Mesenteric fat pad (tissue), 1 donor: ENCODE results near the gene PDE8B. TPM values are rescaled to one million over a fixed set of nuclear protein-coding genes. Genes with fewer than 3 reads are reported as not detected.
"Not testable (repeated sequence)": the region's sequence is repeated elsewhere in the genome, so short reads cannot be mapped to it uniquely, and the experiment has no call there.

Experiments used
- DNase-seq: peaks from one replicate; pipeline ENCODE4 v3.0.0-alpha.2; 2020; ENCODE audit warnings: low spot score
- total RNA-seq: library from RNA; stranded (reverse); fragmentation: NEBNext Ultra II Directional; extraction: Animal tissue kit (Norgen Biotek cat#: 25700); gene quantifications from one replicate; pipeline ENCODE4 v1.2.1, GENCODE V29; 2021
- donor health status: DM: yes; HTN: yes; CAD: no.

The PDE8B gene
- total RNA-seq, 1 donor from 2014 or later: 37.5 TPM

DNA sequence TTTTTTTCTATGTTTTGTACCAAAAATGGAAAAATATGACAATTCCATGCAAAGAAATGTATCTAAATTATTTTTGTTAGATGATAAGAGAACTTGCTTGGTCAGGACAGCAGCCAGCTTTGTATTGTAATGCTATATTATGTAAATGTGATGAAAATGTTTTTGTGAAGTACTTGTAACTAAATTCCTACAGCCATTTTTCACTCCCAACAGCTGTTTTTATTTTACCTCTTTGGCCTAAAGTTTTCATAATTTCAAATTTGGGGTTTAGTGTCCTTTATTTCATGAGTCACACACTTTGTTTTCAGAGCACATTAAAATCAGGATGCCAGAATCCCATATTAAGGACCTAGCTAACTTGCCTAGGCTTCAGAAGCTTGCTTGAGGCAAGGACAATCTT, 217.5 kb downstream of the PDE8B start:
- no peak for DNase-seq

- DNase-seq: no peak
These were observed 218.0 kb downstream of the PDE8B start for GRCh38 chr5:77428526-77428925.

DNA sequence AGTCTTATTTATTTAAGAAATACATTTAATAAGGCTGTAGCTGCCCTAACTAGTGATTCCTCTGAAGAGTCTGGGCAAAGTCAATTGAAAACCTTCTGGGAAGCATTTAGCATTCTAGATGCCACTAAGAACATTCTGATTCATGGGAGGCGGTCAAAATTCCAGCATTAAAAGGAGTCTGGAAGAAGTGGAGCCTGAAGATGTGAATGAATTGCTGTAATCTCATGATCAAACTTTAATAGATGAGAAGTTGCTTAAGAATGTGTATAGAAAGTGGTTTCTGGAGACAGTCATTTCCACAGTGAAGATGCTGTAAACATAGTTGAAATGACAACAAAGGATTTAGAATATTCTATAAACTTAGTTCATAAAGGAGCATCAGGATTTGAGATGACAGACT, 220.2 kb downstream of the PDE8B start:
- DNase-seq: no peak

GRCh38 chr5:77431286-77431685, 220.8 kb downstream of the PDE8B start:
- no peak for DNase-seq

GRCh38 chr5:77431719-77432118, 221.2 kb downstream of the PDE8B start:
- no peak for DNase-seq

DNA sequence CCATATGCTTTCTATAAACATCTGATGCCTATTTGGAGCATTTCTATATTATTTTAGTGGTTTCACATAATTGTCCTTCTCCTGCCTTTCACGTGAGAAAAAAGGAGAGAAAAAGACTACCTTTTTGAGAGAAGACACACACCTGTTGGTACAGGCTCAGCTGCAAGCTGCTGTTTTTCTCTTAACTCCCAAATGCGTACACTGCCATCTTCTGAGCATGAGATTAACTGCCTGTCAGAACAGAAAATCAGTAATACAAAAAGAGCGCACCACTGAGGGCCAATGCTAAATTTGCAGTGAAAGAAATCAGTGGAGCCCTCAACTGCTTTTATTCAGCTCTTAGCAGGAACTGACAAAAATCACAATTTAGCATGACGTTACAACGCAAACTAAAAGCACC, 226.7 kb downstream of the PDE8B start:
- no peak for DNase-seq

DNA sequence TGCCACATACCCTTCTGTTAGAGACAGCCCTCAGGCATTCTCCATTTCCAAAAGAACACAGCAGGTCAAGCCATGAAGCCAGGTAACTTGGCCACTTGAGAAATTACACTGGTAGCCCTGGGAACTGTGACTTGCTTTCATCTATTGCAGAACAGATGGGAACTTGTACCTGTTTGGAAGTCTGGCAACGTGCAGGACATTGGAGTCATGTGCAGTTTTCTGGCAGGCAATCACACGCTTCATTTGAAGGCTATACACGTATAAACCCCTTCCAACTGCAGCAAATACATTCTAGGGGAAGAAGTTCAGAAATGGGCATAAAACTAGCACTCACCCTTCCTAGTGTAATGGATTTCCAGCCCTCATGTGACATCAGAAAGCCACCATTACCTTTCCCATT, 227.6 kb downstream of the PDE8B start:
- no peak for DNase-seq

GRCh38 chr5:77443670-77444069, 233.2 kb downstream of the PDE8B start:
- no peak for DNase-seq

DNA sequence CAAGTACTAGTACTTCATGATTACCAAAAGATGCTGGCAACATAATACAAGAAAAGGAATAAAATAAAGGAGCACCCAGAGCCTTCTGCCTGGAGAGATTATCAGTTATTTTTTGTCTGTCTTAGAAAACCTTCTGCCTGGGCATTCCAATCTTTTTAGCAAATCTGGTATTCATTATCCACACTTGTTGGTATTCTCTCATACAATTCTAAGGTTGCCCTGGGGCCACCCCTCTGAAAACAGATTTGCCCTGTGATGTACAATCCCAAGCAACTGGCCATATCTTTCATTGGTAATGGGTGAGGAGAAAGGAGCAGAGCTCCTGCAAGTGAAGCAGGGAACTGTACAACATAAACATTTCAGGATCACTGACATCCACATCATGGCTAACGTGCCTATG, 233.9 kb downstream of the PDE8B start:
- no peak for DNase-seq

GRCh38 chr5:77448831-77449230, 238.4 kb downstream of the PDE8B start:
- no peak for DNase-seq

- no peak for DNase-seq
These were observed 238.8 kb downstream of the PDE8B start for GRCh38 chr5:77449277-77449676.

DNA sequence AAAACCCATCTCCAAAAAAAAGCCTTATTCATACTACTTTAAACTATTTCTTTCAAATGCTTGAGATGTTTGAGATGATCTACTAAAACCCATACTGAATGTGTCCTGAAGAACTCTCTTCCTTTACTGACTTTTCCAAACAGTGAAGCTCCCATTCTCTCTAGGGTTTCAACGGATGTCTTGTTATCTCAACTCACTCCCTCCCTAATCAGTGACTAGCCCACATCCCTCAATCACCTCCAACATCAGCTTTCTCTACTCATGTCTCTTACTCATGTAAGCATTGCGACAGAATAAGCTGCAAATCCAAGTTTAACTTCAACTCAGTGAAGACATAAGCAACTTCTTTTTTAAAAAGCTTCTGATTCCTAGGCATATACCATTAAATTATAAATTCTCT, 239.5 kb downstream of the PDE8B start:
- DNase-seq: no peak

DNA sequence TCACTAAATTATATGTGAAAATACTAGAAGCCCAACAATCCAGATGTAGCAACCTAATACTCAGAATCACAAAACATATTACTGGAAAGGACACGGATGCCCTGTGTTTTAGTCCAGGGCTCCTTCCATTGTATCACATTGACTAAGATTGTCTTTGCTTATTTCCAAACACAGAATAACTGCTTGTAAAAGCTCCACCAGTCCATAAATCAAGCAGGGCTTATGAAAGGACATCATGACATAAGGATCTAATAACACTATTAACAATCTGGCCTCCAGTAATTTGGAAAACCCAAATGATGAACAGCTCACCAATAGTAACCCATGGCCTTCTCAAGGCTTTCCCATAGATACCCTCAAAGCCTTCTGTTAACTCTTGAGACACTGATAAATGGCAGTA, 241.9 kb downstream of the PDE8B start:
- DNase-seq: no peak

GRCh38 chr5:77454123-77454522, 243.6 kb downstream of the PDE8B start:
- no peak for DNase-seq

DNA sequence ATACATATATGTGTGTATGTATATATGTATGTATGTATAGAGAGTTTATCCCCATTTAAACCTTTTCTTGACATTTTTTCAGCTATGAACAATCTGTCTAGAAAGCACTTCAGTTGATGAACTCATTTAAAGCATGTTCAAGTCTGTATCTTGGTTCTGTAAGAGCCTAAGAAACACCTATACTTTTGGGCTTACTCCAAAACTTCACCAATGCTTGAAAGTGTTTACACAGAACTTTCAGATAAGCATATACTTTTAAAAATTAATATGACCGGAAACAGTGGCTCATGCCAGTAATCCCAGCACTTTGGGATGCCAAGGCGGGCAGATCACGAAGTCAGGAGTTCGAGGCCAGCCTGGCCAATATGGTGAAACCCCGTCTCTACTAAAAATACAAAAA, 250.8 kb downstream of the PDE8B start:
- DNase-seq: no peak

DNA sequence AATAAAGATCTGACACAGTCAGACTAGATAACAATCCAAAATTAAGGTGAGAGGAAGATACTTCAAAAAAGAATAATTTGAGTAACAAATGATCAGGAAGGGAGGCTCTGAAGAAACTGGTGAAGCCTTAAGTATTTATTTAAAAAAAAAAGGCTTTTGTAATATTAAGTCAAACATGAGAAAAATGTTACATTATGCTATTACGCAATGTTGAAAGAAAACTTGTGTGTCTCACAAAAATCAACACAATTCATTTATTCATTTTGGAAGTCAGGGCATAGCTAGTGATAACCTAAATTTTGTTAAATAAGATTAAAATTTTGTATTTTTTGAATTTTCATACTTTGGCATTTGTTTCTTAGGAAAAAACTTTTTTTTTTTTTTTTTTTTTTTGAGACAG, 253.4 kb downstream of the PDE8B start:
- no peak for DNase-seq

GRCh38 chr5:77468875-77469274, 258.4 kb downstream of the PDE8B start:
- DNase-seq: not testable (repeated sequence)

DNA sequence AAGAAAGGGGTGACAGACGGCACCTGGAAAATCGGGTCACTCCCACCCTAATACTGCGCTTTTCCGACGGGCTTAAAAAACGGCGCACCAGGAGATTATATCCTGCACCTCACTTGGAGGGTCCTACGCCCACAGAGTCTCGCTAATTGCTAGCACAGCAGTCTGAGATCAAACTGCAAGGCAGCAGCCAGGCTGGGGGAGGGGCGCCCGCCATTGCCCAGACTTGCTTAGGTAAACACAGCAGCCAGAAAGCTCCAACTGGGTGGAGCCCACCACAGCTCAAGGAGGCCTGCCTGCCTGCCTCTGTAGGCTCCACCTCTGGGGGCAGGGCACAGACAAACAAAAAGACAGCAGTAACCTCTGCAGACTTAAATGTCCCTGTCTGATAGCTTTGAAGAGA, 264.6 kb downstream of the PDE8B start:
- not testable (repeated sequence) for DNase-seq

Other genes with a start within 250 kb of the PDE8B start
- 21.7 TPM for gene AGGF1, start 180.3 kb upstream of the PDE8B start, total RNA-seq
- 21.6 TPM for gene ZBED3, start 123.4 kb upstream of the PDE8B start, total RNA-seq